ENCODE results near the gene POLG2.

Gene POLG2

GRCh38 chr17:64502021-64502420 lies 5.2 kb upstream of the POLG2 start:
- TF ChIP-seq CTCF (IDR thresholded peaks at IDR 0.05; ENCODE audit: insufficient read depth, low read length, missing control alignments): no peak
- ChIA-PET CTCF (interaction anchor here (1.2 to 8.5 kb wide), 3 partner anchors 9 to 181 kb away, joined by 3 to 88 read pairs (median 78); partner anchors contain the start of gene POLG2), POLR2A (interaction anchor here (0.6 kb wide), 1 partner anchor 80 kb away, joined by 3 read pairs; no protein-coding TSS in a partner anchor)
- no peak for DNase-seq (ENCODE audit: low read depth, low spot score)
- no peak overlapping the region for H3K4me3 ChIP-seq (ENCODE audit: low read depth, low read length)

GRCh38 chr17:64500862-64501765 lies 4.3 kb upstream of the POLG2 start:
- H3K4me3 ChIP-seq (ENCODE audit: low read depth, low read length): no peak overlapping the region
- ChIA-PET POLR2A (no interaction called here), CTCF (interaction anchor here (7.4 to 13.0 kb wide), 3 partner anchors 8 to 80 kb away, joined by 78 to 451 read pairs (median 88); partner anchors contain the start of gene POLG2)
- DNase-seq (ENCODE audit: low read depth, low spot score): no peak
- no peak for TF ChIP-seq CTCF (IDR thresholded peaks at IDR 0.05; ENCODE audit: insufficient read depth, low read length, missing control alignments)

- CTCF ChIA-PET: interaction anchor here (8.5 to 13.0 kb wide), 2 partner anchors 7 to 79 kb away, joined by 78 to 451 read pairs; partner anchors contain the start of gene POLG2
- no peak for DNase-seq (ENCODE audit: low read depth, low spot score)
- TF ChIP-seq CTCF (IDR thresholded peaks at IDR 0.05; ENCODE audit: insufficient read depth, low read length, missing control alignments): no peak
- POLR2A ChIA-PET: interaction anchor here (0.5 kb wide), 1 partner anchor 147 kb away, joined by 3 read pairs; no protein-coding TSS in a partner anchor
- no peak overlapping the region for H3K4me3 ChIP-seq (ENCODE audit: low read depth, low read length)
Observed at GRCh38 chr17:64500487-64500859, 3.6 kb upstream of the POLG2 start.

- DNase-seq (ENCODE audit: low read depth, low spot score): no peak
- ChIA-PET CTCF (interaction anchor here (8.5 to 13.0 kb wide), 2 partner anchors 7 to 79 kb away, joined by 78 to 451 read pairs; partner anchors contain the start of gene POLG2), POLR2A (interaction anchor here (0.5 to 0.6 kb wide), 2 partner anchors 76 to 147 kb away, joined by 3 read pairs; no protein-coding TSS in a partner anchor)
- no peak overlapping the region for H3K4me3 ChIP-seq (ENCODE audit: low read depth, low read length)
- no peak for TF ChIP-seq CTCF (IDR thresholded peaks at IDR 0.05; ENCODE audit: insufficient read depth, low read length, missing control alignments)
Observed at GRCh38 chr17:64499805-64500486, 3.1 kb upstream of the POLG2 start.

GRCh38 chr17:64498308-64499203 lies 1.7 kb upstream of the POLG2 start:
- no peak for TF ChIP-seq CTCF (IDR thresholded peaks at IDR 0.05; ENCODE audit: insufficient read depth, low read length, missing control alignments)
- ChIA-PET POLR2A (interaction anchor here (3.3 kb wide), 1 partner anchor 7 kb away, joined by 55 read pairs; the partner anchor contains the start of genes CEP95 and DDX5), CTCF (interaction anchor here (1.5 to 13.0 kb wide), 2 partner anchors 12 to 77 kb away, joined by 3 to 451 read pairs; no protein-coding TSS in a partner anchor)
- H3K4me3 ChIP-seq (ENCODE audit: low read depth, low read length): no peak overlapping the region
- no peak for DNase-seq (ENCODE audit: low read depth, low spot score)
